Loucy (cell line): ENCODE data around the gene CDK8.

Experiments
- CTCF ChIP-seq: fragments of 200-600 bp; sonication (generic); conservative IDR thresholded peaks from 2 replicates; pipeline ENCODE4 v1.5.1; 2014; ENCODE audit warnings: mild to moderate bottlenecking, antibody characterized with exemption, low read length
- EZH2phosphoT487 ChIP-seq: fragments of 200-600 bp; IDR thresholded peaks from 2 replicates; pipeline ENCODE4 v1.6.1; 2018; ENCODE audit warnings: antibody characterized with exemption, mild to moderate bottlenecking, moderate library complexity, borderline replicate concordance

- no peak for TF ChIP-seq CTCF
- no peak for TF ChIP-seq EZH2phosphoT487
These were observed 16.8 kb downstream of the CDK8 start for GRCh38 chr13:26270707-26271106.
